GM20431 (cell line): Measurements from ENCODE around the gene ABL2.
"Not testable (repeated sequence)": the region's sequence is repeated elsewhere in the genome, so short reads cannot be mapped to it uniquely, and the experiment has no call there.

Experiments used
- in situ Hi-C: fragments of 300-500 bp; cut with MseI, MboI; formaldehyde crosslinking; loops from one replicate; pipeline ENCODE4 v1.15.0; 2020; ENCODE audit warnings: low sequenced_read_pairs; ENCODE audit not compliant: unreplicated experiment

Gene ABL2

DNA sequence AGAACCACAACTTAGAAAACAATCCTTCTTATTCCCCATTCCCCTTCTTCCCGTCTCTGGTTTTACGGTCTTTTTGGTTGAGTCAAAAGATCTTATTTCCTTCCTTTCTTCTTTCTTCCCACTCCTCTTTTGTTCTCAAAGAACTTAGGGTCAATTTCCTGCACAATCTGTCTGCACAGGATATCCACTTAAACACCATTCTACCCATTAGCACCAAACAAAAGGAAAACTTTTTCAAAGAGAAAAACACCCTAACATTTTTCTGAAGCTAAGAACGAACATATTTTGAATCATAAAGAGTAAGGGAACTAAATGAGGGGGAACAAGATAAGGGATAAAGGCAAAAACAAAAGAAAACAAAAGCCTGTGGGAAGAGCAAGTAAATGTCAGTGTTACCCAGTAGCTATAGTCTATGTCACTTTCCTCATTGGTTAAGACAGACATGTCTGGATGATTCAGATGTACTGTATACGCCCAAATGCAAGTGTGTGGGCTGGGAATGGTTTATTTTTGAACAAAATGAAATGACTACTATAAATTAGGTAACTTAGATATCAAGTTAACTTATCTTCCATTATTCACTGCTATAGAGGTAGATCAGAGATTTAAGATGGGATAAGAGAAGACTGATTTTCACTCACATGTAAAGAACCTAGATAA, 87.8 kb downstream of the ABL2 start:
- in situ Hi-C loops: no loop called here

DNA sequence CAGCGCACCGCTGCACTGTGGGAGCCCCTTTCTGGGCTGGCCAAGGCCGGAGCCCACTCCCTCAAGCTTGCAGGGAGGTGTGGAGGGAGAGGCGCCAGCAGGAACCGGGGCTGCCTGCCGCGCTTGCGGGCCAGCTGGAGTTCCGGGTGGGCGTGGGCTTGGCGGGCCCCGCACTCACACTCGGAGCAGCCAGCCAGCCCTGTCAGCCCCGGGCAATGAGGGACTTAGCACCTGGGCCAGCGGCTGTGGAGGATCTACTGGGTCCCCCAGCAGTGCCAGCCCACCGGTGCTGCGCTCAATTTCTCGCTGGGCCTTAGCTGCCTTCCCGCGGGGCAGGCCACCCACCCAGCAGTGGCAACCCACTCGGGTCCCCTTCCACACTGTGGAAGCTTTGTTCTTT, 90.7 kb downstream of the ABL2 start:
- in situ Hi-C loops: not testable (repeated sequence)

DNA sequence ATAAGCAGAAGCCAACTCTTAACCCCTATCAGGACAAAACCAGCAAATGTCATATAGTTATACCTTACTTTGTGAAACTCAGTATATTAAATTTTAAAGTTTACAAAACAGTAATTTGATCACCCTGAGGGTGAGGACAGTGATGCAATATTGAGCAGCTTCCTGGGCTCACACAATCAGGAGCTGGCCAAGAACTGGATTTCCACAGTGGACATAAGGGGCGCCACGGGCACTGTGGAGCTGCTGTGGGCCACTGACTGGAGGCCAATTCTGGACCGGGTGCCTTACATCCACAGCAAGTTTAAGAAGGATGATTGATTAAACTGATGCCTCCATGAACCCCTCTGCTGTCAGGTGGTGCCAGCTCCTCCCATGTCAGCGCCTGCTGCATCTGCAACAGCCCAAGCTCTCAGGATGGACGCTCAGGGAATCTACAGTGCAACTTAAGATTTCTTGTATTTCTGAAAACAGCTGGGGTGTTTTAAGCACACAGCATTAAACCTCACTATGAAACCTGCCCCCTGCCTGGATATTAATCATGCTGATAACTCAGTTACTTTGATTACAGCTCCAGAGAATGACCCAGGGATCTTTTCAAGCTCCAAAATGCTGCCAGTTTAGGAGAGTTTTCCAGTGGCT, 91.7 kb downstream of the ABL2 start:
- in situ Hi-C loops: no loop called here

DNA sequence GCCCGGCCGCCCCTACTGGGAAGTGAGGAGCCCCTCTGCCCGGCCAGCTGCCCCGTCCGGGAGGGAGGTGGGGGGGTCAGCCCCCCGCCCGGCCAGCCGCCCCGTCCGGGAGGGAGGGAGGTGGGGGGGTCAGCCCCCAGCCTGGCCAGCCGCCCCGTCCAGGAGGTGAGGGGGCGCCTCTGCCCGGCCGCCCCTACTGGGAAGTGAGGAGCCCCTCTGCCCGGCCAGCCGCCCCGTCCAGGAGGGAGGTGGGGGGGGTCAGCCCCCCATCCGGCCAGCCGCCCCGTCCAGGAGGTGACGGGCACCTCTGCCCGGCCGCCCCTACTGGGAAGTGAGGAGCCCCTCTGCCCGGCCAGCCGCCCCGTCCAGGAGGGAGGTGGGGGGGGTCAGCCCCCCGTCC, 93.8 kb downstream of the ABL2 start:
- in situ Hi-C loops: not testable (repeated sequence)

DNA sequence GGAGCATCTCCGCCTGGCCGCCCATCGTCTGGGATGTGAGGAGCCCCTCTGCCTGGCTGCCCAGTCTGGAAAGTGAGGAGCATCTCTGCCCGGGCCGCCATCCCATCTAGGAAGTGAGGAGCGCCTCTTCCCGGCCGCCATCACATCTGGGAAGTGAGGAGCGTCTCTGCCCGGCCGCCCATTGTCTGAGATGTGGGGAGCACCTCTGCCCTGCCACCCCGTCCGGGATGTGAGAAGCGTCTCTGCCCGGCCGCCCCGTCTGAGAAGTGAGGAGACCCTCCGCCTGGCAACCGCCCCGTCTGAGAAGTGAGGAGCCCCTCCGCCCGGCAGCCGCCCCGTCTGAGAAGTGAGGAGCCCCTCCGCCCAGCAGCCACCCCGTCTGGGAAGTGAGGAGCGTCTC, 94.3 kb downstream of the ABL2 start:
- in situ Hi-C loops: not testable (repeated sequence)

DNA sequence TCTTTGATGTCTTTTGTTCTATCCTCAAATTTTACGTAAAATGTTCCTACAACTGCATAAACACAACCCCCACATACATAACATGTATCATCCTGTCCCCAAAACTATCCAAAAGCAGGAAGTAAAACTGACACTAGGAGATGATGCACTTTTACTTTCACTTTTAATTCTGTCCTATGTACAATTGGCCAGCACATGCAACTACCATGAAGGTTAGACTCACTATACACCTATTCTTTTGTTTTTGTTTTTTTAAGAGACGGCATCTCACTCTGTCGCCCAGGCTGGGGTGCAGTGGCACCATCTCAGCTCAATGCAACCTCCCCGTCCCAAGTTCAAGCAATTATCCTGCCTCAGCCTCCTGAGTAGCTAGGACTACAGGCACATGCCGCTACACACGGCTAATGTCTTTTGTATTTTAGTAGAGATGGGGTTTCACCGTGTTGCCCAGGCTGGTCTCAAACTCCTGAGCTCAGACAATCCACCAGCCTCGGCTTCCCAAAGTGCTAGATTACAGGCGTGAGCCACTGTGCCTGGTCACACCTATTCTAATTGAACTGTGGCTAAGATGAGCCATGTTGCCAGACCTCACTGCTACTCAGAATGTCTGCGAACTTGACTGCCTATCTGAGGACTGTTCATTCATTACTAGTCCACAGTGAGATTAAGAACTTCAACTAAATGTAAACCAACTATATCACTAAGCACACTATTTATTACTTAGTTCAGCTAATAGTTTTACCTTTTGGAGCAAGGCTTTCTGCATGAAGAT, 99.6 kb downstream of the ABL2 start:
- in situ Hi-C loops: no loop called here

DNA sequence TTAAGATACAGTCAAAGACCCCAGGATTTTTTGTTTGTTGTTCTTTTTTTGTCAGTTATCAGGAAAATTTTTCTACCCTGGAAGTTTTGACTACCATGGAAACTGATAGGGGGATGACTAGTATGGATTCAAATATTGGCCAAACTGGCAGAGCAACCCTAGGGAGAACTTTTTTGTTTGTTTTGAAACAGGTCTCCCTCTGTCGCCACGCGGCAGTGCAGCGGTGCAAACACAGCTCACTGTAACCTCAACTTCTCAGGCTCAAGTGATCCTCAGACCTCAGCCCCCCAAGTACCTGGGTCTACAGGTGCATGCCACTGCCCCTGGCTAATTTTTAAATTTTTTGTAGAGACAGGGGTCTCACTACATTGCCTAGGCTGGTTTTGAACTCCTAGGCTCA, 101.0 kb downstream of the ABL2 start:
- in situ Hi-C loops: no loop called here

DNA sequence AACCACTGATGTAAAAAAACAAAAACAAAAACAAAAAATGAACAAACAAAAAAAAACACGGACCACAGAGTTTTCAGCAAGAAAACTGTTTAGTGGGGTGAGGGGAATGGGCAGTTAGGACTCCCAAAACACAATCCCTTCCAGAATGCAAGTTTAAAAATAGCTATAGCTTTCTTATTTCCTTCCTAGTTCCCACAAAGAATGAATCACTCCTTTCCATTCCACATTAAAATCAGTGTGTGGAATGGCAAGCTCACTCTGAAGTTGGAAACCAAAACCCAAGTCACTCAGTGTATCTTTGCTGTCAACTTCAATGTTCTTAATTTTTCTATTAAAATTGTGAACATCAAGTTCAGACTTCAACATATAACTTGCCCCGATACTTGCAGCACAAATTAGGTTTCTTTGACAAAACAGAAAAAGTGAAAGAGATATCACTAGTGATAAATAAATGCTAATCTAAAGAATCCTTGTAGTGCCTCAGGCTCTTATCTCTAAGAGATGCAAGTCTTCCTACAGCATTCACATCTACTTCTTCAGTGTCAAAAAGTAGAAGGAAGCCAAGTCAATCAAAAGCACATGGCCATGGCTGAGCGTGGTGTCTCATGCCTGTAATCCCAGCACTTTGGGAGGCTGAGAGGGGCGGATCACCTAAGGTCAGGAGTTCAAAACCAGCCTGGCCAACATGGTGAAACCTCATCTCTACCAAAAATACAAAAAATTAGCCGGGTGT, 102.1 kb downstream of the ABL2 start:
- in situ Hi-C loops: no loop called here

DNA sequence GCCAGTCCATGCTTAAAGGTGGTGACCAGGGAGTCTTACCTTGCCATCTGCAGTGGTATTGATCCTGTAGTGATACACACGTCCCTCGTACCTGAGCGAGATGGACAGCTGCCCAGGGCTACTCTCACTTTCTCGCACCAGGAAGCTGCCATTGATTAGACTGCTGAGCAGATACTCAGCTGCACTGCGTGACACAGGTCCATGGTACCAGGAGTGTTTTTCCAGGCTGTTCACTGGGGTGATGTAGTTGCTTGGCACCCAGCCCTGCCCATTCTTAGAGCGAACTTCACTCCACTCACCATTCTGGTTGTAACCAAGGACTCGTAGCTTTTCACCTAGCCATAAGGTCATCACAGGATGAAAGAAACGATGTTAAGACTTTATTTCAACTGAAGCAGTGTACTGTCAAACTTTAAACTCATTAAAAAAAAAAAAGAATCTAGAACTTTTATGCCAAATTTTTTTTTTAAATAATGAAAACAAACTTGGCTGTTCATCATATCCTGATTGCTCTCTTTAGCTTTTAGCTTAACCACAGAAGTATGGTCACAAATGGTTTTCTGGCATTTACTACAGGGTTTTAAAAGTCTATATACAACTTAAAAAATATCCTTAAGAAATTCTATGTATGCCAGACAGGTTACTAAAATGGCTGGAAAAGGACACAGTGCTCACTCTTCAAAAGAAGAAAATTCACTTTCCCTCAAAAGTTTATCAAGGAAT, 103.0 kb downstream of the ABL2 start:
- in situ Hi-C loops: no loop called here

DNA sequence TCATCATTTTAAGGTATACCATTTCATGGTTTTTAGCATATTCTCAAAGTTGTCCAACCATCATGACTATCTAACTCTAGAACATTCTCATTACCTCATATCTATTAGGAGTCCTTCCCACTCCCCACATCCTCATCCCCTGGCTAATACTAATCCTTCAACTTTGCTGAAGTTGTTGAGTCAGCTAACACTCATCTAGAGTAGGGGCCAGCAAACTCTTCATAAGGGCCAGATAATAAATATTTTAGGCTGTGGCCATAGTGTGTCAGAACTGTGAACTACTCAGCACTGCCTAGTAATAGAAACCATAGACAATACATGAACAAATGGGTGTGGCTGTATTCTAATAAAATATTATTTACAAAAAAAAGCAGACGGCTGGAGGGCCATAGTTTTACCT, 104.6 kb downstream of the ABL2 start:
- in situ Hi-C loops: no loop called here

DNA sequence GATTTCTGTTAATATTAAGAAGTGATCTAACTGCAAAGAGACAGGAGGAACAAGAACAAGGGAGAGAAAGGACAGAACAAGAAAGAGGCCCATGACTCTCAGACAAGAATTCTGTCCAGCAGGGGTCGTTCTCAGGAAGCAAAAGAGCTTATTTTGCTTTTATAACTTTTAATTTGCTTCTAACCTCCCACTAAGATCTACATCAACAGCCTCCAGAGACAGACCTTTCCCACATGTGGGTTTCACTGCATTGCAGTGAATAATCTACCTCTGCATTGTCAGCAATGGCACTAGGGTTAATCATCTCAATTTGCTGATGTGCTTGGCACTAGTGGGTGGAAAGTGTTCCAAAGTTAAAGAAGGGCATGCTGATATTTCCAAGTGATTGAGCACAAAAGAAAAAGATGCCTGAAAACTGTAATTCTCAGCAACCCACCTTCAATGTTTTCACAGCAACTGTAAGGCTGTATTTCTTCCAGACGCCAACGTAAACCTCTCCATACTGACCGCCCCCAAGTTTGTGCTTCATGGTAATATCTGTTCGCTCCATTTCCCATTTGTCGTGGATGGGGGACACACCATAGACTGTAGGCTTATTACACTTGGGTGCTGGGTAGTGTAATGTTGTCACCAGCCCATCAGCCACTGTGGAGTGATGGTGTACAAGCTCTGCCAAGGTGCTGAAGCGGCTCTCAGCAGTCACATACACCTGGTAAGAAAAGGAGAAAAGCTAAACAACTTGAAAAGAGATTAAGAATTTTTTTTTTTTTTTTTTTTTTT, 108.1 kb downstream of the ABL2 start:
- in situ Hi-C loops: no loop called here

DNA sequence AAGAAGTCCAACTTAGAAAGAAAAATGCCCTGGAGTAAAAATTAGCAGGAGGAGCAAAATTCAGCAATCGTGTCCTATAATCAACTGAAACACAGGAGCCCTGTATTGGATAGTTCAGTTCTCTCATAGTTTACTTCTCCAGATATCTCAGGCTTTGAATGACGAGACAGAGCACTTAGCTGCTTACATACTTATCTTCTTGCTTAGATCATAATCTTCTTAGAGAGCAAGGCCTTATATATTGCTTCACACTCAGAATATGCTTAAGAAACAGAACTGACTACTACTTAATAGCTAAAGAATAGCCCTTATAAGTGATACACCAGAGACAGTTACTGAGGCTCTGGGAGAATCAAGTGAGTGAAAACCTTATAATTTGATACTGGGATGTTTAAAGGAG, 108.7 kb downstream of the ABL2 start:
- in situ Hi-C loops: no loop called here

DNA sequence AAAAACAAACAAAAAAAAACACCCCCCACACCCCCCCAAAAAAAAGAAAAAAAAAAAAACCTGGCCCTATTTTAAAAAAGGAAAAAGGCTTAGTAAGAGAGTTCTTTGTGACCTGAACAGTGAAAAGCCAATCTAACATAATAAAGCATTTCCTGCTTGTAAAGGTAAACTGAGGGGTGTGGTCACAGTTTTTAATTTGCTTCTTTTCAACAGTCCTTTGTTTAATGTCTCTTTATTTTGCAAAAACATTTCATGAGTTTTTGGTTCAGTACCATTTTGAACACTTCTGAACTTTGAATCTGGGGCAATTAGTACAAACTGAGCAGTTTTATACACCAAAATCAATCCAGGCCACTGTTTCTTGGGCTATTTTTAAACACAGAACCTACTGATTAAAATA, 110.0 kb downstream of the ABL2 start:
- in situ Hi-C loops: no loop called here

DNA sequence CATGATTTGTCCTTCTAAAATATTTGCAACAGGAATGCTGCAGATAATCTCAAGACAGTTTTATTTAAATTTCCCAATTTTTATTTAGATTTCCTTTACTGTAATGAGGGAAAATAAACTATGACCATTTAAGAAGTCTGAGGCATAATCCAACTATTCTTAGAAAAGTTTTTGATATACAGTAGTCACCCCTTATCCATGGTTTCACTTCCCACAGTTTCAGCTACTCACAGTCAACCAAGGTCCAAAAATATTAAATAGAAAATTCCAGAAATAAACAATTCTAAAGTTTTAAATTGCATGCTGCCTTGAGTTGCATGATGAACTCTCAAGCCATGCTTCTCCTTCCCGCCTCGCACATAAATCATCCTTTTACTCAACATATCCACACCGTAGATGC, 114.3 kb downstream of the ABL2 start:
- in situ Hi-C loops: no loop called here

DNA sequence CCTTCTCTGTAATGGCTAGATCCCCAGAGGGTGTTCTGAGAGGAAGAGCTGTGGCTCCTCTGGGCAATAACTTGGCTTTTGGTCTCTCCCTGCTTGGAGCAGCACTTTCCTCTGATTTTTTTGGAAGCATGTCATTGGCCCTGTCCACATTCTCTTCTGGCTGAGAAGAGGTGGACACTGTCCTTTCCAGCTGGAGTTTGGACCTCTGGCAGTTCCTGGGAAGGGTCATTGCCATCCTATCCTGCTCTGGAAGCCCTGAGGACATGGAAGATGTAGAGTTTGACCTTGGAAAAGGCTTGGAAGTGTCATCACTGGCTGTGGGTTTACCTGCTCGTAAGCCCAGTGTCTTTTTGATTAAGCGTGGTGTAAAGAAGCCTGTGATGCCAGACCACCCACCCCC, 120.8 kb downstream of the ABL2 start:
- in situ Hi-C loops: no loop called here

DNA sequence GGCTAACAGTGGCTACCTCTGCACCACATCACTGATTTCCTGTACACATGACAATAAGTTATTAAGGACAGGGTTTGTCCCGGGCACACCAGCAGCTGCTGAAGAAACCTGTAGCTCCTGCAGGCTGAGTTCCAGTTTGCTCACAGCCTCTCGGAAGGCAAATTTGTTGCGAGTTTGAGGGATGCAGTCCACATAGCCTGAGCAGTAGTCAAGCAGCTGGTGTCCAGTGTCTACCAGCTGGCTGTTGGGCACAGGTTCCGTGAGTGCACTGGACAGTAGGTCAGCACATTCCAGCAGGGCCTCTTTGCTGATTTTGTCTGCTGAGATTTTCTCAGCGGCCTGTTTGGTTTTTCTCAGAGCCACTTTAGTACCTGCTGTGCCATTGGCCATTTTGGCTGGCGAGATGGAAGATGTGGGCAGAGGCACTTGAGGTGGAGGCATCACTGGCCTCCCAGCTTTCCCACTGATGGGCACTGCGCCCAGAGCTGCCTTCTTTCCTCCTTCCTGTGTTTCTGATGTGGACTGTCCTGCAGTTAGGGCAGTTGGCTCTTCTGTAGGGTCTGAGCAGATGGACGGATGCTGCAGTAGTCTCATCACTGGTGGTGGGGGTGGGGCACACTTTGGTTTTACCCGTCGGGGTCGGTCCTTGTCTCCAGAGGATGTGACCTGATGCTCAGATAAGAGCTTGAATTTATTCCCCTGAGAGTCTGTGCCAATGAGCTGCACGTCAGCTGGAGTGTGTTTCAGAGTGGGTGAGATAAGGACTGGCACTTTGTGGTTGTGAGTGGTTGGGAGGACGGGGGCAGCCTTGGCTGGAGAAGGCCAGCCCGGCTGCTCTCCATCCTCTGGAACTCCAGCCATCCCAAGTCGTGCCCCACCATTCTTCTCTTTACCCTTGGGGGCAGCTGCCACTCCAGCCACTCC, 121.5 kb downstream of the ABL2 start:
- in situ Hi-C loops: no loop called here

DNA sequence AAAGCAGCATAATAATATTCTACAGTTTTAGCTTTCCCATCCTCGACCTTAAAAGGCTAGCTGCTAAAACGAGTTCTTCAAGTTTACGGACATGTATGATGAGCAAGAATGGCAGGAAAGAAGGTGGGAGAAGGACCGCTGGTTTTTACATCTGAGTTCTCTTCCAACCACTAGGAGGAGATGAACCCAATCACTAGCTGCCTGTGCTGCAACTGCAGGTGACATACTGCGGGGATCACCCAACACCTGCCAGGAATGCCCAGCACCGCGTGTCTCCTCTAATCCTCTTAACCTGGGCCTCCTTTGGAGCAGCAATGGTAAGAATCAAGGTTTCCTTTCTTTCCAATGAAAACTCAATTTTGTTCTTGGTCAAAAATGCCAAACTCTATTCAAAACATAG, 124.1 kb downstream of the ABL2 start:
- in situ Hi-C loops: no loop called here

DNA sequence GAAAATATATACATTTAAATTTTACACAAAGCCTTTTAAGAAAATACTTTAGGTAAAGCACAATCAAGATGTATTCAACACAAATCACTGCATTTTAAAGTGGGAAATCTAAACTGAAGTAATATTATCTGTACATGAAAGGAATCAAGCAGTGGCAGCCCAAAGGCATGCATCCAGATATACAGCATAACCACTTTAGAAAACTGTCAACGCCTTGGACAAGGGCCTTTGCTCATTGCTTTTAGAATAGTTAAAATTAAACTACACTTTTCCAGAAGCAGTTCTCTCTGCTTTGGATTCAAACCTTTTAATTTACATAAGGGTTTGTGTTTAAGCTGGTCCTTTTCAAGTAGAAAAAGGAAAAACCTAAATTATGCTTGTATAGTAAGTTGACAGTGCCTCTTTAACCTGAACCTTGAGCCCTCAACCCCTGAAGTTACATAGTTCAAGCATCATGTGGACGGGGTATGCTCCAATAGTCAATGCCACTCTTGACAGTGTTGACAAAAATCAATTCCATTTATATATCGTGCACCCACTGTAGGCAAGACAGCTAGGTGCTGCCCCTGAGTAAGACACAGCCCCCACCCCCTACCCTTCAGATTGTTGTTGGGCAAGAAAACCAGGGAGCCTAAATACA, 124.7 kb downstream of the ABL2 start:
- in situ Hi-C loops: no loop called here
